ENCODE data around the gene OR8D2.

DNA sequence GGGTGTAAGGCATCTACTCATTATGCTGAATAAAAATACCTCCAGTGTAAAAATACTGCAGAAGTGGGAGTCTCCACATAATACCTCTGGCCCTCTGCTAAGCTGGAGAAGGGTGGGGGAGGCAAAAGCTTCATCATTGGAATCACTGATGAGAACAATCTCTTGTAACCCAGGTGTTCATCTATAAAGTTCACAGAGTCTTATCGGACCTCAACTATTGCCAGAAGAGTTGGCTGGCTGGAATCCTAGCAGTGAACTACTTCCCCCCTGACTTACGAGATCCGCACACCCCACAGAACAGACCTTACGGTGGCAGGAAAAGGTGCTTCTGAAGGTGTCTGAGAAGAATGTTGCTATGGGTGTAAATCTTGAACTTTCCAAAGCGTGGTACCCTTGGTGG lies 8.7 kb downstream of the OR8D2 start:
- TF ChIP-seq RFX5 (IDR thresholded peaks at IDR 0.05; ENCODE audit: low read depth, low read length) (no peak), USF2 (IDR thresholded peaks at IDR 0.05; ENCODE audit: low read depth, low read length) (no peak)
- TF ChIP-seq, protein P1, sequence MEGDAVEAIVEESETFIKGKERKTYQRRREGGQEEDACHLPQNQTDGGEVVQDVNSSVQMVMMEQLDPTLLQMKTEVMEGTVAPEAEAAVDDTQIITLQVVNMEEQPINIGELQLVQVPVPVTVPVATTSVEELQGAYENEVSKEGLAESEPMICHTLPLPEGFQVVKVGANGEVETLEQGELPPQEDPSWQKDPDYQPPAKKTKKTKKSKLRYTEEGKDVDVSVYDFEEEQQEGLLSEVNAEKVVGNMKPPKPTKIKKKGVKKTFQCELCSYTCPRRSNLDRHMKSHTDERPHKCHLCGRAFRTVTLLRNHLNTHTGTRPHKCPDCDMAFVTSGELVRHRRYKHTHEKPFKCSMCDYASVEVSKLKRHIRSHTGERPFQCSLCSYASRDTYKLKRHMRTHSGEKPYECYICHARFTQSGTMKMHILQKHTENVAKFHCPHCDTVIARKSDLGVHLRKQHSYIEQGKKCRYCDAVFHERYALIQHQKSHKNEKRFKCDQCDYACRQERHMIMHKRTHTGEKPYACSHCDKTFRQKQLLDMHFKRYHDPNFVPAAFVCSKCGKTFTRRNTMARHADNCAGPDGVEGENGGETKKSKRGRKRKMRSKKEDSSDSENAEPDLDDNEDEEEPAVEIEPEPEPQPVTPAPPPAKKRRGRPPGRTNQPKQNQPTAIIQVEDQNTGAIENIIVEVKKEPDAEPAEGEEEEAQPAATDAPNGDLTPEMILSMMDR (conservative IDR thresholded peaks at IDR 0.05; ENCODE audit: low read depth, low read length): no peak

All from IMR-90 (cell line).